A673 (cell line): ENCODE data around the gene B3GLCT. TPM values are rescaled to one million over a fixed set of nuclear protein-coding genes. Genes with fewer than 3 reads are reported as not detected.

Experiments used
- BruUV-seq: library from RNA; stranded (reverse); fragments of 400-500 nt; replicated peaks from 2 replicates; lab custom pipeline; 2021; lab: Mats Ljungman, UMichigan
- CTCF ChIA-PET: fragments of 300-600 bp; sonication (Branson Sonifier 250); formaldehyde crosslinking; loops from one replicate; lab custom pipeline; 2022; ENCODE audit warnings: antibody characterized with exemption; lab: Charles Lee
- POLR2A ChIA-PET: fragments of 300-600 bp; sonication (Branson Sonifier 250); formaldehyde crosslinking; loops from one replicate; lab custom pipeline; 2022; ENCODE audit warnings: antibody characterized with exemption; ENCODE audit not compliant: low non-redundant PET; lab: Charles Lee
- DNase-seq: peaks from one replicate; pipeline ENCODE4 v3.0.0-alpha.2; 2015; ENCODE audit warnings: low spot score
- H3K27ac ChIP-seq: fragments of 200-600 bp; sonication (generic); 2 replicates; pipeline ENCODE4 v1.5.1; 2016; ENCODE audit warnings: mixed run types, low read depth, mild to moderate bottlenecking, mixed read lengths, antibody characterized with exemption, low read length; ENCODE audit not compliant: poor library complexity, severe bottlenecking
- H3K27me3 ChIP-seq: fragments of 200-600 bp; sonication (generic); replicated peaks from 2 replicates; pipeline ENCODE4 v1.6.1; 2017; ENCODE audit warnings: mixed run types, low read depth, mild to moderate bottlenecking, mixed read lengths, antibody characterized with exemption, low read length; ENCODE audit not compliant: insufficient read depth, poor library complexity
- H3K36me3 ChIP-seq: fragments of 200-600 bp; sonication (generic); 2 replicates; pipeline ENCODE4 v1.6.1; 2016; ENCODE audit warnings: mixed run types, mild to moderate bottlenecking, mixed read lengths, antibody characterized with exemption, low read length; ENCODE audit not compliant: insufficient read depth, poor library complexity, severe bottlenecking
- H3K4me1 ChIP-seq: fragments of 200-600 bp; sonication (generic); 2 replicates; pipeline ENCODE4 v1.6.1; 2017; ENCODE audit warnings: mixed run types, mild to moderate bottlenecking, mixed read lengths, antibody characterized with exemption, low read length; ENCODE audit not compliant: insufficient read depth, poor library complexity, severe bottlenecking
- H3K4me3 ChIP-seq: fragments of 200-600 bp; sonication (generic); 2 replicates; pipeline ENCODE4 v1.5.1; 2016; ENCODE audit warnings: low read depth, mixed run types, mild to moderate bottlenecking, mixed read lengths, low read length; ENCODE audit not compliant: poor library complexity, severe bottlenecking
- H3K9me3 ChIP-seq: fragments of 200-600 bp; sonication (generic); 2 replicates; pipeline ENCODE4 v1.6.1; 2016; ENCODE audit warnings: mixed run types, low read depth, mild to moderate bottlenecking, mixed read lengths, antibody characterized with exemption, low read length; ENCODE audit not compliant: poor library complexity, severe bottlenecking
- CTCF ChIP-seq: fragments of 300-800, 200-600 bp; sonication (generic); conservative IDR thresholded peaks from 2 replicates; pipeline ENCODE4 v1.5.1; 2017; ENCODE audit warnings: low read depth, mild to moderate bottlenecking, antibody characterized with exemption, low read length, moderate library complexity, mixed read lengths
- EZH2 ChIP-seq: fragments of 200-600 bp; sonication (generic); IDR thresholded peaks from 2 replicates; pipeline ENCODE4 v1.6.1; 2017; ENCODE audit warnings: borderline replicate concordance, low read depth, mild to moderate bottlenecking, mixed read lengths, antibody characterized with exemption, low read length; ENCODE audit not compliant: poor library complexity, severe bottlenecking
- intact Hi-C: fragments of 100-400 bp; cut with micrococcal nuclease; formaldehyde crosslinking; loops from one replicate; pipeline ENCODE4 v1.10.0; 2022; ENCODE audit not compliant: unreplicated experiment
- total RNA-seq: library from RNA; stranded (reverse); gene quantifications from 2 replicates; pipeline ENCODE4 v1.2.3, GENCODE V29; 2021

Gene B3GLCT
- total RNA-seq, 1 experiment from 2014 or later = 8.5 TPM

- Histone ChIP-seq H3K36me3 (no peaks in the 10 kb centered on the region), H3K4me1 (no peaks in the 10 kb centered on the region), H3K9me3 (peaks cover 4% of the 10 kb centered on the region), H3K4me3 (no peak overlapping the region), H3K27me3 (no peaks in the 10 kb centered on the region), H3K27ac (no peak overlapping the region)
- BruUV-seq = no TSS peak
- POLR2A ChIA-PET = no interaction called here
- DNase-seq = no peak
- intact Hi-C loops = no loop called here
- CTCF ChIA-PET = no interaction called here
- TF ChIP-seq EZH2 (no peak), CTCF (no peak)
Observed at GRCh38 chr13:31369213-31369612, 169.4 kb downstream of the B3GLCT start.

- Histone ChIP-seq H3K27me3 (no peaks in the 10 kb centered on the region), H3K4me3 (no peak overlapping the region), H3K9me3 (no peaks in the 10 kb centered on the region), H3K36me3 (no peaks in the 10 kb centered on the region), H3K27ac (no peak overlapping the region), H3K4me1 (no peaks in the 10 kb centered on the region)
- CTCF ChIA-PET = no interaction called here
- BruUV-seq = no TSS peak
- intact Hi-C loops = no loop called here
- DNase-seq = no peak
- TF ChIP-seq CTCF (no peak), EZH2 (no peak)
- POLR2A ChIA-PET = no interaction called here
Observed at GRCh38 chr13:31372454-31372853, 172.7 kb downstream of the B3GLCT start.

- intact Hi-C loops = no loop called here
- TF ChIP-seq CTCF (no peak), EZH2 (no peak)
- no peak overlapping the region for H3K4me3 ChIP-seq
- DNase-seq = no peak
- no peaks in the 10 kb centered on the region for H3K27me3 ChIP-seq
- no TSS peak for BruUV-seq
- H3K9me3 ChIP-seq = no peaks in the 10 kb centered on the region
- POLR2A ChIA-PET = no interaction called here
- CTCF ChIA-PET = no interaction called here
- H3K27ac ChIP-seq = no peak overlapping the region
- no peaks in the 10 kb centered on the region for H3K36me3 ChIP-seq
- H3K4me1 ChIP-seq = no peaks in the 10 kb centered on the region
Observed at GRCh38 chr13:31374682-31375081, 174.9 kb downstream of the B3GLCT start.
